Hepatocyte (in vitro differentiated cells): ENCODE measurements around the gene ERCC1. TPM values are rescaled to one million over a fixed set of nuclear protein-coding genes. Genes with fewer than 3 reads are reported as not detected.
"Not testable (repeated sequence)": the region's sequence is repeated elsewhere in the genome, so short reads cannot be mapped to it uniquely, and the experiment has no call there.

Experiments
- DNase-seq: peaks from one replicate; pipeline ENCODE4 v3.0.0-alpha.2; 2016; ENCODE audit warnings: low spot score
- H2AFZ ChIP-seq: fragments of 200-600 bp; sonication (generic); 2 replicates; pipeline ENCODE4 v1.6.0; 2016; ENCODE audit warnings: antibody characterized with exemption, mild to moderate bottlenecking
- H3K27ac ChIP-seq: fragments of 200-600 bp; sonication (generic); 2 replicates; pipeline ENCODE4 v1.5.1; 2016; ENCODE audit warnings: mild to moderate bottlenecking
- H3K27me3 ChIP-seq: fragments of 200-600 bp; sonication (generic); 2 replicates; pipeline ENCODE4 v1.6.1; 2016
- H3K36me3 ChIP-seq: fragments of 200-600 bp; sonication (generic); replicated peaks from 2 replicates; pipeline ENCODE4 v1.5.1; 2016; ENCODE audit warnings: low read depth; ENCODE audit not compliant: insufficient read depth
- H3K4me1 ChIP-seq: fragments of 200-600 bp; sonication (generic); 2 replicates; pipeline ENCODE4 v1.5.1; 2016; ENCODE audit warnings: mild to moderate bottlenecking, moderate library complexity; ENCODE audit not compliant: insufficient read depth
- H3K4me2 ChIP-seq: fragments of 200-600 bp; sonication (generic); 2 replicates; pipeline ENCODE4 v1.6.0; 2016
- H3K4me3 ChIP-seq: fragments of 200-600 bp; sonication (generic); 2 replicates; pipeline ENCODE4 v1.5.1; 2016; ENCODE audit warnings: mild to moderate bottlenecking
- H3K79me2 ChIP-seq: fragments of 200-600 bp; sonication (generic); 2 replicates; pipeline ENCODE4 v1.6.0; 2017; ENCODE audit warnings: mild to moderate bottlenecking
- H3K9me2 ChIP-seq: fragments of 200-600 bp; sonication (generic); replicated peaks from 2 replicates; pipeline ENCODE4 v1.6.0; 2017; ENCODE audit warnings: mild to moderate bottlenecking; ENCODE audit not compliant: insufficient read depth
- H3K9me3 ChIP-seq: fragments of 200-600 bp; sonication (generic); 2 replicates; pipeline ENCODE4 v1.5.1; 2016; ENCODE audit warnings: low read depth, mild to moderate bottlenecking
- H4K20me1 ChIP-seq: fragments of 200-600 bp; sonication (generic); 2 replicates; pipeline ENCODE4 v1.6.0; 2016; ENCODE audit warnings: mild to moderate bottlenecking; ENCODE audit not compliant: insufficient read depth, poor library complexity, severe bottlenecking
- CTCF ChIP-seq: fragments of 200-600 bp; sonication (generic); IDR thresholded peaks from 2 replicates; pipeline ENCODE4 v1.5.1; 2016; ENCODE audit warnings: antibody characterized with exemption, mild to moderate bottlenecking; ENCODE audit not compliant: poor library complexity
- EZH2 ChIP-seq: fragments of 200-600 bp; sonication (generic); IDR thresholded peaks from 2 replicates; pipeline ENCODE4 v1.6.1; 2016; ENCODE audit warnings: antibody characterized with exemption, mild to moderate bottlenecking, borderline replicate concordance
- EZH2phosphoT487 ChIP-seq: fragments of 200-600 bp; sonication (generic); IDR thresholded peaks from one replicate; pipeline ENCODE4 v1.6.1; 2018; ENCODE audit warnings: antibody characterized with exemption, mild to moderate bottlenecking, low read depth, moderate library complexity; ENCODE audit not compliant: unreplicated experiment, severe bottlenecking
- WGBS: methylation state at CpG from one replicate; pipeline ENCODE4 v1.1.6; 2016; ENCODE audit warnings: low lambda C conversion rate; ENCODE audit errors: missing lambda C conversion rate; 5-methylcytosine and 5-hydroxymethylcytosine counted together
- polyA plus RNA-seq: library from polyadenylated mRNA; unstranded; fragments of >200 nt; fragmentation: Nextera tagmentation; extraction: Ambion mirVana; gene quantifications from 2 replicates; pipeline ENCODE4 v1.2.1, GENCODE V29; 2016
- total RNA-seq: library from RNA; depleted of rRNA; stranded (reverse); fragments of >200 nt; gene quantifications from 2 replicates; pipeline ENCODE4 v1.2.3, GENCODE V29; 2014

Gene ERCC1
- total and polyA plus RNA-seq, 2 experiments from 2014 or later = 42.5 to 66.7 TPM

DNA sequence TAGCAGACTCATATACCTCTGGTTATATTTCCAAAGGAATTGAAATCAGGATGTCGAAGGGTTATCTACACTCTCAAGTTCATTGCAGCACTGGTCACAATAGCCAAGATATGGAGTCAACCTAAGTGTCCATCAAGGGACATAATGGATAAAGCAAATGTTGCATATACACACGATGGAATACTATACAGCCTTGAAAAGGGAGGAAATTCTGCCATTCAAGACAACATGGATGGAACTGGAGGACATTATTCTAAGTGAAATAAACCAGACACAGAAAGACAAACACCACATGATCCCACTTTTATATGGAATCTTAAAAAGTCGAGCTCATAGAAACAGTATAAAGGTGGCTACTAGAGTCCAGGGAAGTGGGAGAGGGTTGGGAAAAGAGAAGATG, 13.6 kb upstream of the ERCC1 start:
- no peak for TF ChIP-seq EZH2
- TF ChIP-seq CTCF = no peak
- no peak for TF ChIP-seq EZH2phosphoT487
- Histone ChIP-seq H3K27me3 (no peaks in the 10 kb centered on the region), H3K9me2 (no peaks in the 10 kb centered on the region), H3K4me2 (no peak overlapping the region), H4K20me1 (no peaks in the 10 kb centered on the region), H3K9me3 (no peaks in the 10 kb centered on the region), H3K27ac (no peak overlapping the region), H3K4me3 (no peak overlapping the region), H3K79me2 (no peaks in the 10 kb centered on the region), H3K4me1 (peaks cover 5% of the 10 kb centered on the region), H2AFZ (no peak overlapping the region), H3K36me3 (no peaks in the 10 kb centered on the region)
- 88% methylated on average over 3 of the region's 3 CpGs for WGBS
- DNase-seq = no peak

DNA sequence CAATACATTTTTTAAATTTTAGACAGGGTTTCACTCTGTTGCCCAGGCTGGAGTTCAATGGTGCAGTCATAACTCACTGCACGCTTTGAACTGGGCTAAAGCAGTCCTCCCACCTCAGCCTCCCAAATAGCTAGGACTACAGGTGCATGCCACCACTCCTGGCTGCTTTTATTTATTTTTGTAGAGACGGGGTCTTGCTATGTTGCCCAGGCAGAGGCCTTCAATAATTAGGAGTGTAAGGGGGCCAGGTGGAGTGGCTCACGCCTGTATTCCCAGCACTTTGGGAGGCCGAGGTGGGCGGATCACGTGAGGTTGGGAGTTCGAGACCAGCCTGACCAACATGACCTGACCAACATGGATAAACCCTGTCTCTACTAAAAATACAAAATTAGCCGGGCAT, 8.8 kb upstream of the ERCC1 start:
- H3K79me2 ChIP-seq, DNase-seq, H3K27me3 ChIP-seq, H3K9me2 ChIP-seq, H3K4me2 ChIP-seq, H3K27ac ChIP-seq, H3K4me1 ChIP-seq, H3K9me3 ChIP-seq, H4K20me1 ChIP-seq, H3K4me3 ChIP-seq, H3K36me3 ChIP-seq, H2AFZ ChIP-seq: not testable (repeated sequence)
- WGBS = 96% methylated on average over 8 of the region's 8 CpGs

DNA sequence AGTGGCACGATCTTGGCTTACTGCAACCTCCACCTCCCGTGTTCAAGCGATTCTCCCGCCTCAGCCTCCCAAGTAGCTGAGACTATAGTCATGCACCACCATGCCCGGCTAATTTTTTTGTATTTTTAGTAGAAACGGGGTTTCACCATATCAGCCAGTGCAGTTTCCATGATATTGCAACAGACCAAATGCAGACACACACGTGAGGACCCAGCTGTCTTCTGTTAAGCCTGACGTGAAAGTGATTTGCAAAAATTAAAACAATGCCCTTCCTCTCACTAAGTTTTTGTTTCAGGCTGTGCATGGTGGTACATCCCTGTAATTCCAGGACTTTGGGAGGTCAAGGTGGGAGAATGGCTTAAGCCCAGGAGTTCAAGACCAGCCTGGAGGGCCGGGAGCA, 7.3 kb upstream of the ERCC1 start:
- DNase-seq, H3K4me1 ChIP-seq, H4K20me1 ChIP-seq, H2AFZ ChIP-seq, H3K36me3 ChIP-seq, H3K4me2 ChIP-seq, H3K9me3 ChIP-seq, H3K79me2 ChIP-seq, H3K4me3 ChIP-seq, H3K27me3 ChIP-seq, H3K9me2 ChIP-seq, H3K27ac ChIP-seq: not testable (repeated sequence)
- 71% methylated on average over 9 of the region's 9 CpGs for WGBS

DNA sequence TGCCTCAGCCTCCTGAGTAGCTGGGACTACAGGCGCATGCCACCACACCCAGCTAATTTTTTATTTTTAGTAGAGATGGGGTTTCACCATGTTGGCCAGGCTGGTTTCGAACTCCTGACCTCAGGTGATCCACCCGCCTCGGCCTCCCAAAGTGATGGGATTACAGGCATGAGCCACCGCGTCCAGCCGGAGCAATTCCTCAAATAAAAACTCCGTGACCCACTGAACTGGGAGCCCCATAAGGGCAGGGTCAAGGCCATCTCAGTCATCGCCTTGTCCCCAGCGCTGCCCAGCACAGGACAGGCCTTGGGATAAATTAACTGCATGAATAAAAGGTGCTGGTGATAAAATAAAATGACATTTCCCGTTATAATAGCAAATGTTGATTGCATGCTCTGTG, 6.2 kb upstream of the ERCC1 start:
- not testable (repeated sequence) for H3K27ac ChIP-seq, H3K9me3 ChIP-seq, H3K4me2 ChIP-seq, H3K36me3 ChIP-seq, H3K27me3 ChIP-seq, DNase-seq, H3K79me2 ChIP-seq, H3K4me3 ChIP-seq, H2AFZ ChIP-seq, H3K9me2 ChIP-seq, H4K20me1 ChIP-seq
- 88% methylated on average over 11 of the region's 11 CpGs for WGBS
- H3K4me1 ChIP-seq = peaks cover 12% of the 10 kb centered on the region

DNA sequence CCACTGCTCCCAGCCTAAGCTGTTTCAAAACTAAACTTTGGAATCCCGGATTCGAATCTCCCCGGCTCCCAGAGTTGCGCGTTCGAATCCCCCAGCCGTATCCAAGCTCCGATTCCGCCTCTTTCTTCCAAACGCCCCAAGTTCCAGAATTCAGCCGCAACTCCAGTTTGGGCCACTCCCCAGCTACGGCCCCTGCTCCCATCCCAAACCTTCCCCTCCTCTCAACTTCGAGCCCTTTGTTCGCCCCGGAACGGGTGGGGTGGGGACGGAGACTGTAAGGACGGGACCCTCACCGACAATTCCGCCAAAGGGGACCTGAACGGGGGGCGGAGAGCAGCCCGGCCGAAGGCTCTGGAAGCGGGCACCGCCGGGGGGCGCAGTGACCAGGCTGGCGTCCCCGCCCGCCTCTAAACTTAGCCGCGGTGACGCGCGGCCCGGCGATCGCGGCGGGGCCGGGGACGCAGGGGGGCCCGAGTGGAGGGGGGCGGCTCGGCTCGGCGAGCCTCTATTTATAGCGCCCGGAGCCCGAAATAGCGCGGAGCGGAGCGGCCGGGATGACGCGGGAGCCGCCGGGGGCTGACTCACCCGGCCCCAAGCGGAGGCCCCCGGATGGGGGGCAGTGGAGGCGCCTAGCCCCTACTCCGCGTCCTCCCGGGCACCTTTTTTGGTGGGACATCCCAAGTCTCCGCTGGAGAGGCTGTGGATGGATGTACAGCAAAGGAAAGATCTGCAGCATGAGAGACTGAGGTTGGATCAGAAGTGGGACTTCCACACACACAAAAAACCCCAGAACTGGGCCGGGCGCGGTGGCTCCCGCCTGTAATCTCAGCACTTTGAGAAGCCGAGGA, 4.9 kb upstream of the ERCC1 start:
- no peaks in the 10 kb centered on the region for H3K36me3 ChIP-seq
- DNase-seq = peak; percentile 81
- TF ChIP-seq EZH2 (no peak), CTCF (peak; percentile 46), EZH2phosphoT487 (no peak)
- H3K79me2 ChIP-seq = no peaks in the 10 kb centered on the region
- peak overlapping the region; percentile 81 for H3K27ac ChIP-seq
- H3K4me1 ChIP-seq = peaks cover 17% of the 10 kb centered on the region
- H4K20me1 ChIP-seq = no peaks in the 10 kb centered on the region
- peak overlapping the region; percentile 39 for H3K4me3 ChIP-seq
- no peaks in the 10 kb centered on the region for H3K9me2 ChIP-seq
- no peaks in the 10 kb centered on the region for H3K27me3 ChIP-seq
- WGBS = 10% methylated on average over 46 of the region's 73 CpGs
- H2AFZ ChIP-seq = peak overlapping the region; percentile 68
- H3K4me2 ChIP-seq = peak overlapping the region; percentile 97
- no peaks in the 10 kb centered on the region for H3K9me3 ChIP-seq
